Epithelial cell of prostate (primary cell): Measurements from ENCODE around the gene STOX2.

ENCODE experiments used
- DNase-seq: peaks from one replicate; pipeline ENCODE4 v3.0.0-alpha.2; 2011; ENCODE audit warnings: low read depth, low spot score
- H3K27ac ChIP-seq: fragments of 450-650 bp; 2 replicates; pipeline ENCODE4 v1.5.1; 2017; ENCODE audit warnings: mild to moderate bottlenecking

The STOX2 gene

DNA sequence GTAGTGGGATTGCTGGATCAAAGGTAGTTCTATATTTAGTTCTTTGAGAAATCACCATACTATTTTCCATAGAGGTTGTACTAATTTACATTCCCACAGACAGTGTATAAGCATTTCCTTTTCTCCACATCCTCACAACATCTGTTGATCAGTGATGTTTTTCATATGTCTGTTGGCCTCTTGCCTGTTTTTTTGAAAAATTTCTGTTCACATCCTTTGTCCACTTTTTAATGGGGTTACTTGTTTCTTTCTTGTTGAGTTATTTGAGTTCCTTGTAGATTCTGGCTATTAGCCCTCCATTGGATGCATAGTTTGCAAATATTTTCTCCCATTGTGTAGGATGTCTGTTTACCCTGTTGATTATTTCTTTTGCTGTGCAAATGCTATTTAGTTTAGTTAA, 72.6 kb downstream of the STOX2 start:
- DNase-seq, result no peak
- no peak overlapping the region for H3K27ac ChIP-seq

DNA sequence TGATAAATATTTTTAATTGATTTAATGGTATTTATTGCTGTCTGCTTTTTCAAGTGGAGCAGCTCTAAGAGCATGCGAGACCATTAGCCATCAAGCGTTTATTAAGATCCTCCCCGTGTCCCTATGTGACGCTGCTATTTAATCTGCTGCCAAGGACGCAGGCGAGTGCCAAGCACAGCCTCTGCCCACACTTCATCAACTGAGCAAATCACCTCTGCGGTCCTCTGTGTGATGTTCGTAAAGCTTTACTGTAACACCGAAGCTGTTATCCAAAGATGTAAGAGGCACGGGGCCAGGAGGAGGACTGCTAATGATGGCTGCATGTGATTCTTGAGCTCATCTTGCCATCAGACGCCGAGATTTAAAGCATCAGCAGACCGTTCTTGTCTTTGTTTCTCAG, 79.5 kb downstream of the STOX2 start:
- no peak overlapping the region for H3K27ac ChIP-seq
- no peak for DNase-seq

DNA sequence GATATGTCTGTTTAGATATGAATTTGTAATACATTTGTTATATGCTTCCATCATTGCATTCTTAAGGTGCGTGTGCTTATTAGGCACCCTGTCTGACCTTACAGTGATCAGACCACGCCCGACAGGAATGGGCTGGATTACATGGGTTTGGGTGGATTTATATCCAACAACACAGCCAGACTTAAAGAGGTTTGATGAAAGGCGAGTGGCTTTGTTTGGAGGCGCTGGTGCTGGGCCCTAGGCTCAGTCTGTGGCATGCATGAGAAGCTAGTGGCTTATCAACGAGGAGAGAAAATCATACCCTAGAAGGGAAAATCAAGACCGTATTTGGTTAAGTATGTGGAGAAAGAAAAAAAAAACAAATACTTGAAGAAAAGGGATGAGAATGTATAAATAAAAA, 80.7 kb downstream of the STOX2 start:
- H3K27ac ChIP-seq, result no peak overlapping the region
- no peak for DNase-seq

GRCh38 chr4:183986291-183986970, 81.3 kb downstream of the STOX2 start:
- peak overlapping the region; percentile 86 for H3K27ac ChIP-seq
- DNase-seq, result no peak

GRCh38 chr4:183986971-183987946, 82.2 kb downstream of the STOX2 start:
- peak overlapping the region; percentile 86 for H3K27ac ChIP-seq
- DNase-seq, result peak; percentile 95

DNA sequence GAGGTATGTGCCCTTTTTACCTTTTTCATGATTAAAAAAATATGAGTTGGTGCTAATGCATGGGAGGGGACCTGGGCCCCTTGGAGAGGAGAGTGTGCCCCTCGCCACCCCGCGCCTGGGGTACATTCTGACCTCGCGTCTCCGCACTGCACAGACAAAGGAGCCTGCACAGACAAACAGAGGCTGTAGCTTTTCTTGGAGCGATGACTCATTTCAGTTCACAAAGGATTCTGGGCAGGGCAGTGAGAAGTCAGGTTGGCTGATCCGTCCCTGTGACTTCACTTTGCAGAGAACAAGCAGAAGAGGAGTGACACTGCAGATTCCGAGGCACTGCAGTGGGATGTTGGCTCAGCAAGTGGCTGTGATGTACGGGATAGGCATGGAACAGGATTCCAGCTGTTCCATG, 82.9 kb downstream of the STOX2 start:
- peak; percentile 87 for DNase-seq
- peak overlapping the region; percentile 86 for H3K27ac ChIP-seq

DNA sequence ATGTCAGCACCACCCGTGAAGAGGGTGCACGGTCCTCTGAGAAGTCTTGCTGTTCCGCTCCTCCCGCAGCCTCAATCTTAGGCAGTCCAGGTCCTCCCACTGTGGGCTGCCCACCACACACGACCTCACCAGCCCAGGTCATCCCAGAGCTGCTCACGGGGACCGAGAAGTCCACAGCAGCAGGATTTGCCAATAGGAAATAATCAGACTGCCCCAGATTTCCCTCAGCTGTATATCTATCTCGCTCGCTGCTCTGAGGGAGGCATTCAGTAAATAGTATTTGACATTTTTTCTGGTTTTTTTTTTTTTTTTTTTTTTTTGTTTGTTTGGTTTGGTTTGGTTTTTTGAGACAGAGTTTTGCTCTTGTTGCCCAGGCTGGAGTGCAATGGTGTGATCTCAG, 83.8 kb downstream of the STOX2 start:
- DNase-seq, result no peak
- H3K27ac ChIP-seq, result peak overlapping the region; percentile 86

- no peak for DNase-seq
- no peak overlapping the region for H3K27ac ChIP-seq
Measured at GRCh38 chr4:183989461-183989860, 84.4 kb downstream of the STOX2 start.

DNA sequence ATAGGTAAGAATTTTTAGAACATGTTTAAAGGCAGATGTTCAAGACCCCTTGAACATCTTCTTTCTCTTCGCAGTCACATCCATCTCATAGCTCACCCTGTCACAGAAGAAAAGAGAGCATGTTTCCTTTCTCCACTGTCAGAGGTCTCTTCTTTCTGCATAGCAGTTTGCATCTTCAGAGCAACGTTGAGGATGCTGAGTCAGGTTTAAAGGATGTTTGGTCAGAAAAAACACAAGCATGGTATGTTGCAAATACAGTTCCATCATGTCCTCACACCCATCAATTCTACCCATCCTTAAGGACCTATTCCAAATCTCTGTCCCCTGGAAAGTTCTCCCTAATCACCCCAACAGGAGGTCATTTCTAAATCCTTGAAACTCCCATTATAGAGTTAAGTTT, 84.8 kb downstream of the STOX2 start:
- no peak overlapping the region for H3K27ac ChIP-seq
- no peak for DNase-seq

DNA sequence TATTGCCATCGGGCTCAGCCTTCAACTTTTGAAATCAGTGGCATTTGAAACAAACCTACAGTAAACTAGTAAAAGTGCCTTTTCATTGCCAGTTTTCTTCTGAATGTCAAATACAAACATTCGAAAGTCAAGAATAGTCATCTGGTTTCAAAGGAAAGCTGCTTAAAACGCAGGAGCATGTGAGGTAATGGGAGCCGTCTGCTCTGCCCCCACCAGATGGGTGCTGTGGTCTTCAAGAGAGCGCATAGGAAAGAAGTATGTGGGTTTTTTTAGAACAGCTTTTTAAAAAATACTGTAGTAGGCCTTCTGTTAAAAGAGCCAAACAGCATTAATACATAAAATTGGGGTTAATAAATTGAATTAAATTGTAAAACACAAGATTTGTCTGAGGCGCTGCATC, 88.6 kb downstream of the STOX2 start:
- H3K27ac ChIP-seq, result no peak overlapping the region
- DNase-seq, result no peak

DNA sequence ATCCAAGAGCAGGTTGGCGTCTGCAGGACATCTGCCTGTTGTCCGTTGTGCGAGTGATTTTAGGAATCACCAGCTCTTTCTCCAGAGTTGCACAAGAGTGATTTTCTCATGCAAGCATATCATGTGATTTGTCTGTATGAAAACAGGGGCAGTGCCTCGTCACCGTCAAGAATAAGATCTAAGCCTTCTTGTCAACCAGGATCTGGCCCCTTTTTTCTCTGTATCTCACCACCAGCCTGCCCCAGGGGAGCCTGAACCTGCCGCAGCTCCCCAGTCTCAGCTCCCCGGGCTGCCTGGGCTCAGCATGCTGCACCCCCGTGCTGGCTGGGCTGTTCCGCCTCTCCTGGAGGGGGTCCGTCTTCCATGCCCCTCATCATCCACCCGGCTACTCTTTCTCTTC, 90.5 kb downstream of the STOX2 start:
- no peak overlapping the region for H3K27ac ChIP-seq
- DNase-seq, result no peak

DNA sequence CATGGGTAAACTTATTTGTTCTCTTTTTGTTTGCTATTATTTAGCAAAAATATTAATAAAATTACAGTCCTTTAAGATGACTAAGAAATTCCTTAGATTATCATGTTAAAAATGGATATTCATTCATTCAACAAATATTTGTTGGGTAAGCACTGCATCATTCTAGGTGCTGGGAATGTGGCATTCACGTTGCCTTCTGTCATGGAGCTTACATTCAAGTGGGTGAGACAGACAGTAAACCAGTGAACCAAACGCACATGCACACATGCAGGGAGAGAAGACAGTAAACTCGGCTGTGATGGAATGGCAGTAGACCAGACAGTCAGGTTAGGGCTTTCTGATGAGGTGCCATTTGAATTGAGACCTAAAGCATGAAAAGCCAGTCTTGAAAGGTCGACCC, 91.8 kb downstream of the STOX2 start:
- H3K27ac ChIP-seq, result no peak overlapping the region
- DNase-seq, result no peak

DNA sequence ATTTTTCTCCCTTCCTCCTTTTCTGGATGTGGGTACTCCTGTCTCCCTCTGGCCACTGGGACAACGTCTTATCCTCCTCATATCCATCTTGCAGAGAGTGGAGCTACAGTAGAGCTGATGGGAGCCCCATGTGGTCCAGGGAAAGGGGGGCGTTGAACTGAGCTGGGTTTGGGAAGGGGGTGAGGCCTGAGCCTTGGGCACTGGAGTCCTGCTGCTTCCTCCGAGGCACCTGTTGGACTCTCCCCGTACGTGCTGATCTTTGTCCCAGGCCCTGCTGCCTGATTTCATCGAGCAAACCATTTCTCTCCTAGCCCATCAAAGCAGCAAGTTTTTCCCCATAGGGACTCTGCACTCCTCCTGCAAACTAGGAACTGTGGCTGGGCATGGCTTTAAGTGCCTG, 94.3 kb downstream of the STOX2 start:
- no peak overlapping the region for H3K27ac ChIP-seq
- DNase-seq, result no peak

DNA sequence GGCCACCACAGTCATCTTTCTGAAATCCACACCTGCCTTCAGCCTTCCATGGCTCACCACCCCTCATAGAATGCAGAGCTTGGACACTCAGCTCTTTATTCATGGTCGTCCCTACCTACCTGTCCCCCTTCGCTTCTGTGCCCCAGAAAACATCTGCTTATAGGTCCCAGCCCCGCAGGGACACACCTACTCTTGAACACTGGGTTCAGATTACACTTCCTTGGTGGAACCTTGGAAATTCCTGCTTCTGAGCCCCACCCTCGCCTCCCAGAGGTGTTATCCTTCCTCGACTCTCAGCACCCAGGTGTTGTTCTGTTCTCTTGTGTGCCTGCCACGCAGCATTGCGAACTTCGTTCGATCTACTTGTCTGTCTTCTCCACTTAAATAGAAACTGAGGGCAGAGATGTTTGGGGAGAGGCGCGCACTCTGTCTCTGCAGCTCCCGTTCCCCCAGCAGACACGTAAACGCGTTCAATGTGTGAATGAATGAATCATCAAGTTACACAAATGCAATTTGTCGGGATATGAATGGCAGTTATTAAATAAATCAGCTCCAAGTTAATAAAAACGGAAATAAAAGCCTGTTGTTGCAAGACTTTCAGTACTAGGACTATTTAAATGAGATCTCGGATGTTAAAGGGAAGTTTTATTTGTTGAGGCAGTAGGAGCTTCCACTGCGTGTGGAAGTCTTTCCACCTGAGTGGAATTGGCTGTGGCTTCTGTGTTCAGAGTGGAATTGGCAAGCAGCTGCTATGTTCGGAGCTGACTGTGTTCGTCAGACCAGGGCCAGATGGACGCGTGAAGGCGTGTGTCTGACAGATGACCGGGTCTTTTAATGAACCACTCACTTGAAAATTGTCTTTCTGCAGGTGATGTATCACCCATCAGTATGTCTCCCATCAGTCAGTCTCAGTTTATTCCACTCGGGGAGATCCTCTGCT, 95.6 kb downstream of the STOX2 start:
- H3K27ac ChIP-seq, result no peak overlapping the region
- DNase-seq, result no peak

GRCh38 chr4:184003433-184003832, 98.3 kb downstream of the STOX2 start:
- no peak overlapping the region for H3K27ac ChIP-seq
- no peak for DNase-seq

DNA sequence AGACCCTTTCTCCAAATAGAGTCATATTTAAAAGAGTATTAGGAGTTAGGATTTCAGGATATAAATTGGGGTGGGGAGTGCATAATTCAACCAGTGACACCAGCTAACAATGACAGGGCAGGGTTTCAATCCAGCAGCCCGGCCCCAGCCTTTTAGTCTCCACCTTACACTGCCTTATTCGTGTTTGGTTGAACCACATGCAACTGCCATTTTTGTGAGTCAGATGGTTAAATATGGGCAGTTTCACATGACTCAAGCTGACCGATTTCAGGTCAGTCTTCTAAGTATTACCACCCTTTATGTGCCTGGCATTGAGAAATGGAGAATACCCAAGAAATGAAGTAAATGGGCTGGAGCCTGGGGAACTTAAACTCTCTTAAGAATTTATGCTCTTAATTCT, 102.8 kb downstream of the STOX2 start:
- DNase-seq, result no peak
- H3K27ac ChIP-seq, result no peak overlapping the region

GRCh38 chr4:184010696-184011095, 105.6 kb downstream of the STOX2 start:
- DNase-seq, result no peak
- H3K27ac ChIP-seq, result no peak overlapping the region

- no peak overlapping the region for H3K27ac ChIP-seq
Measured at GRCh38 chr4:184011826-184012380, 106.8 kb downstream of the STOX2 start.

GRCh38 chr4:184012937-184013336, 107.8 kb downstream of the STOX2 start:
- no peak overlapping the region for H3K27ac ChIP-seq
- DNase-seq, result no peak

More at GRCh38 chr4:184011826-184012380, 106.8 kb downstream of the STOX2 start:
- no peak for DNase-seq

DNA sequence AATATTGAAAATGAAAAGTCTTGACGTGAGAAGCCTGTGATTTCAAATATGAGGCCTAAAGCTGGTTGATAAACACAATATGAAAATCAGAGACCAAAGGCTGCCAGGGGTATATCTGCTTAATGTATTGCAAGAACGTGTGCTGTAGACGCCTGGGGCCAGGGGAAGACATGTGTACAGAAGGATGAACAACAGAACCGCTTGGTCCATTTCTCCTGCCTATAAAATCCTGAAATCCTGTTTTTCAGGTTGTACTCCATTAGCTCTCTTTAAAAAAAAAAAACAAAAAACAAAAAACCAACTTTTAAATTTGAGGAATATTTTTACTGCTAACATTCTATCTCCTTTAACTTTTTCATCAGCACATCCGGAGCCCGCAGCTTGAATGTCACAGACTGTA, 109.2 kb downstream of the STOX2 start:
- no peak for DNase-seq
- H3K27ac ChIP-seq, result no peak overlapping the region
